ENCODE results near the gene CD68.
"Not testable (repeated sequence)": the region's sequence is repeated elsewhere in the genome, so short reads cannot be mapped to it uniquely, and the experiment has no call there.

CD68 gene

DNA sequence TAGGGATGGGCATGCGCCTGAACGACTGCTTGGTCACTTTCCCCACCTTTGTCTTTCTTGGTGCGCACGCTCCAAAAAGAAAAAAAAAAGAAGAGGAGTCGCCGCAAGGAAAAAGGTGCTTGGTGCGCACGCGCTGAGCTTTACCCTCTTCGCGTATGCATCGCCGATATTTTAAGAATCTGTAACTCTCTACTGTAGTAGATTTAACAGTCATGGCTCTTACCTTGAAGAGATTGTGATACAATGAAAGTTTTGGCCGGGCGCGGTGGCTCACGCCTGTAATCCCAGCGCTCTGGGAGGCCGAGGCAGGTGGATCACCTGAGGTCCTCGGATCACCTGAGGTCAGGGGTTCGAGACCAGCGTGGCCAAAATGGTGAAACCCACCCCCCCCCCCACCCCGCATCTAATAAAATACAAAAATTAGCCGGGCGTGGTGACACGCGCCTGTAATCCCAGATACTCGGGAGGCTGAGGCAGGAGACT, 35.9 kb downstream of the CD68 start:
- no peak for DNase-seq

DNA sequence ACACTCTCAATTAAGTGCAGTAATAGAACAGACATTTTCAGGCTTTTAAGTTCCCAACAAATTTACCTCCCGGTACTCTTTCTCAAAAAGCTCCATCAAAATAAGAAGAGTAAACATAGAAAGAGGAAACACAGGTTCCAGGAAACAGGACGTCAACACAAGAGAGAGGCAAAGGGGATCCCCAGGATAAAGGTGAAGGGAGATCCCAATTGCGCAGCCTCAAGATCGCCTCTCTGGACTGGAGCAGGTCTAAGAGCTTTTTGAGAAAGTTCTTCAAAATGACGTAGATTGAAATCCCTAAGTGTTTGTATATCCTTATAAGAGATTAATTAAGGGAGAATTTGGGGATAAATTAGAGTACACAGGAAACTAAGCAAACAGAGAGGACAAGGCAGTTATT, 39.2 kb downstream of the CD68 start:
- no peak for DNase-seq

DNA sequence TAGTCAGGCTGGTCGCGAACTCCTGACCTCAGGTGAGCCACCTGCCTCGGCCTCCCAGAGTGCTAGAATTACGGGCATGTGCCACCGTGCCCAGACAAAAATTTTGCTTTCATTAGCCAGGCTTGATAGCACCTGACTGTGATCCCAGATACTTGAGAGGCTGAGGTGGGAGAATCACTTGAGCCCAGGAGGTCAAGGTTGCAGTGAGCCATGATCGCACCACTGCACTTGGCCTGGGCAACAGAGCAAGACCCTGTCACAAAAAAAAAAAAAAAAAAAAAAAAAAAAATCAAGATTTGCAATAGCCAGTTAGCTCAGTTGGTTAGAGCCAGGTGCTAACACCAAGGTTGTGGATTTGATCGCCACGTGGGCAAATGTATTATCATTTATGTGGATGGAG, 41.4 kb downstream of the CD68 start:
- no peak for DNase-seq

DNA sequence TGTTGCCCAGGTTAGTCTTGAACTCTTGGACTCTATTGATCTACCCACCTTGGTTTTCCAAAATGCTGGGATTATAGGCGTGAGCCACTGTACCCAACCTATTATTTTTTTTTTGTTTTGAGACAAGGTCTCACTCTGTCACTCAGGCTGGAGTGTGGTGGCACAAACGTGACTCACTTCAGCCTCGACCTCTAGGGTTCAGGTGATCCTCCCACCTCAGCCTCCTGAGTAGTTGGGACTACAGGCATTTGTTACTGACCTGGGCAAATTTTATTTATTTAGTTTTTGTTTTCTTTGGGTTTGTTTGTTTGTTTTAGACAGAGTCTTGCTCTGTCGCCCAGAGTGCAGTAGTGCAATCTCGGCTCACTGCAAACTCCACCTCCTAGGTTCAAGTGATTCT, 44.2 kb downstream of the CD68 start:
- DNase-seq: no peak

DNA sequence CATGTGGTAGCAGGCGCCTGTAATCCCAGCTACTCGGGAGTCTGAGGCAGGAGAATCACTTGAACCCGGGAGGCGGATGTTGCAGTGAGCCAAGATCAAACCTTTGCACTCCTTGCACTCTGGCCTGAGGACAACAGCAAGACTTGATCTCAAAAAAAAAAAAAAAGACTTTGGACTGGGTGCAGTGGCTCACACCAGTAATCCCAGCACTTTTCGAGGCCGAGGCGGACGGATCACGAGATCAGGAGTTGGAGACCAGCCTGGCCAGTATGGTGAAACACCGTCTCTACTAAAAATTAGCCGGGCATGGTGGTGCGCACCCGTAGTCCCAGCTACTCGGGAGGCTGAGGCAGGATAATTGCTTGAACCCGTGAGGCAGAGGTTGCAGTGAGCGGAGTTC, 46.3 kb downstream of the CD68 start:
- not testable (repeated sequence) for DNase-seq

DNA sequence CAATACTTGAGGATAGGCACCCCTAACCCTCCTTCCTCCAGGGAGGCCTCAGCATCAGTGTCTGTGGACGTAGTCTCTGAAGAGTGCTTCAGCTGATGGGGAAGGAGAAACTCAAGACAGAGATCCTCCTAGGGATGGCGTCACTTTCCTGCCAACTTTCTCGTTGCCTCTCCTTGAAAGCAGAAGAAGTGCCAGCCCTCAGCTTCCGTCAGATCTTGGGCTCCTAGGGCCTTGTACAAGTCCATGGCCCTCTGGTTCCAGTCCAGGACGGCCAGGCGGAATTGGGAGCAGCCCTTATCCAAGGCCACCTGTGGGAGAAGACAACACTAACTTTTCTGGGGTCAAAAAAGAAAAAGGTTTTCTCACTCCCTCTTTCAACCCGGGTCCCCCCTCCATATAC, 46.9 kb downstream of the CD68 start:
- DNase-seq: no peak

DNA sequence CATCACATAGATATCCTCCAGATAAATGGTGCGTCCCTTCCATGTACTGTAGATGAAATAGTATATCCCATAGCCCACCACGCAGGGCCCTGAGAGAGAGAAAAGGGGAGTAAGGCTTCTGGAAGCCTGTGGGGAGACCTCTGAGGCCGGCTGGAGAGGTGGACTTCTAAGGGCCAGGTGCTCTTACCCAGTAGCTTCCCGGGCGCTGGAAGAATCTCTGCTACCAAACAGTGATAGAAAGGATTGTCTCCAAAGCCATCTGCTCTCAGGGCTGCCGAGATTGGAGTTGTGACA, 47.5 kb downstream of the CD68 start:
- DNase-seq: no peak

DNA sequence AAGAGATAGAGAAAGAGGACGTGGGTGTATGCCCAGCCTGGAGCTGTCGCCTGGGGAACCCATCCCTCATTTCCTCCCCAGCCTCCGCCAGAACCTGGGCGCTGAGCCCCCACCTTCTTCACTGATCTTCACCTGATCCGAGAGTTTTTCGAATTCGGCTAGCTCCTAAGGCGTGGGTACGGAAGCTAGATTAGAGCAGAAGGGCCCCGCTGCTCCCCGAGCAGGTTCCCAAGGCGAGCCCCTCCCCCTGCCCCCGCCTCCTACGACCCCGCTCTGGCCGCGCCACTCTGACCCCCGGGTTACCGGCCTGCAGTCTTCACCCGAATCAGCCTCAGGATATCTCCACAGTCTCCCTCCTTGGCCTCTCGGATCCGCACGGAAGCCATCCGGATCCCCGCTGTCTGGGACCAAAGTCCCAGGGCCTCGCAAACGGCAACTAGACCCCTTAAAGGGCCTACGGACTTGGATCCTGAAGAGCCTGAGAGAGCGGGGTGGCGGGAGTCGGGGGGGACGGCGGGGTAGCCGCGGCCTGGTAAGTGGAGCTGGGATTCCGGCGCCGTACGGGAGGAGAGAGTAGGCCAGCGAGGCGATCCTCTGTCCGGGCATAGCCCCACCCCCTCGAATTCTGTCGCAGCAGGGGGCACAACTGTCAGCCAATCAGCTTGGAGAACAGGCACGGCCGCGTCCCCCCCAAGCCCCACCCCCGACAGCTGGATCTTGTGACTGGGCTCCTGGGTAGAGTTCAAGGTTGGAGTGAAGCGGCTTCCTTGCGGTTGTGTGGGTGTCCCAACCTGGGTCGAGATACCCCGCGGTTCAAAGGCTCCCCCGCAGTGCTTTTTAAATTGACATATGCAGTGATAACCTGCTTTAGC, 48.0 kb downstream of the CD68 start, which contains the start of gene SAT2:
Gene SAT2, minus strand, starts transcription at position 572 of the 872 bp plus-strand sequence. Its CDS starts 186 bp downstream, at position 386.
- peak; percentile 43 for DNase-seq

DNA sequence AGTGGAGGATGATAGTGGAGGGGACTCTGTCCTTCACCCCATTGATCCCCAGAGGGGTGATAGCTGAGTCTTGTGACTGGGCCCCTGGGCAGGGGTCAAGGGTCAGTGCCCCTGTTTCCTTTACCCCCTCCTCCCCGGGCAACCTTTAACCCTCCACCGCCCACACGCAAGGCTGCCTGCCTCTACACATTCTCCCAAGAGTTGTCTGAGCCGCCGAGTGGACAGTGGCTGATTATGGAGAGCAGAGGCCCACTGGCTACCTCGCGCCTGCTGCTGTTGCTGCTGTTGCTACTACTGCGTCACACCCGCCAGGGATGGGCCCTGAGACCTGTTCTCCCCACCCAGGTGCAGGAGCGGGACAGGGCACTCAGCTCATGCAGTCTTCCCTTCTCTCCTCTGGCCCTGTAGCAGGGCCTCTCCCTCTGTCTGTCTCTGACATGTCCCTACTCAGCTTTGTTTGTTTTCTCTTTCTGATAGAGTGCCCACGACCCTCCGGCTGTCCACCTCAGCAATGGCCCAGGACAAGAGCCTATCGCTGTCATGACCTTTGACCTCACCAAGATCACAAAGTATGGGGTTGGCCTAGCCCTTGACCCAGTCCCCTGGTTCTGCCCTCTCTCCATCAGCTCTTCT, 50.6 kb downstream of the CD68 start, which contains the start of gene SHBG:
Gene SHBG, plus strand, starts transcription at position 197 of the 633 bp plus-strand sequence. Its CDS starts 38 bp downstream, at position 235.
- DNase-seq: no peak
